HPDE6-E6E7 (cell line): ENCODE data around the gene SHROOM3.

Experiments used
- DNase-seq: peaks from one replicate; pipeline ENCODE4 v3.0.0; 2011; ENCODE audit warnings: missing footprints; ENCODE audit errors: extremely low spot score

SHROOM3 gene

DNA sequence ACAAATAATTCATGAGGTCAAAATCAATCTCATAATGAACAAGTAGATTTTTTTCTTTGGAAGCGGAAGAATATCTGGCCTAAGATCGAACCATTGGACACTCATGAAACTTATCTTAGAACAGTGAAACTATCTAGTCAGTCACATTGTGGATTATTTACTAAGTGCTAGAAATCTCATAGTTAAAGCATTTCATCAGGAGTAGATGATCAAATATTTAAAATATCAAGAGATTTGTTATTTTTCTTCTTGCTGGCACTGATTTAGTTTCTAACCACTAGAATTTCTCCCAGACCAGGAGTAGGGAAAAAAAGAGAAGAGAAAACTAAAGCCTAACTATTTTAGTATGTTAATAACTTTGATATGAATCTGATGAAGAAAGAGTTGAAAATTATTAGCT lies 105.5 kb downstream of the SHROOM3 start:
- no peak for DNase-seq

- DNase-seq: no peak
Measured at GRCh38 chr4:76543378-76543777, 108.3 kb downstream of the SHROOM3 start.

DNA sequence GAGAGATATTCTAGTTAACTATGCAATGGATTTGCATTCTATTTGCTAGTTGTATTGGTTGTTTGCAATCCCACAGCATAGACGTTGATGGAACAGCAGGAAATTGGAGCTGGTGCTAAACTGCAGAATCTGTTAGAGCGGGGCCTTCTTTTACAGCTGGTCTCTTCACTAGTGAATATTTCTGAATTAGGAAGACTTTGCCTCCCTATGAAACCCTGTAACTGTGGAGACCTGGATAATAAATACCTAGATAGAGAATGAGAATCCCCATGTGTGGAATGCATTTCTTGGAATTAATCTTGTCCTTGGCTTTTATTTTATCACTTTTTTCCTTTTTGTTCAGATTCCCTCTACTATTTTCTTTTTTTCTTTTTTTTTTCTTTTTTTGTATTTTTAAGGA lies 109.7 kb downstream of the SHROOM3 start:
- DNase-seq: no peak

DNA sequence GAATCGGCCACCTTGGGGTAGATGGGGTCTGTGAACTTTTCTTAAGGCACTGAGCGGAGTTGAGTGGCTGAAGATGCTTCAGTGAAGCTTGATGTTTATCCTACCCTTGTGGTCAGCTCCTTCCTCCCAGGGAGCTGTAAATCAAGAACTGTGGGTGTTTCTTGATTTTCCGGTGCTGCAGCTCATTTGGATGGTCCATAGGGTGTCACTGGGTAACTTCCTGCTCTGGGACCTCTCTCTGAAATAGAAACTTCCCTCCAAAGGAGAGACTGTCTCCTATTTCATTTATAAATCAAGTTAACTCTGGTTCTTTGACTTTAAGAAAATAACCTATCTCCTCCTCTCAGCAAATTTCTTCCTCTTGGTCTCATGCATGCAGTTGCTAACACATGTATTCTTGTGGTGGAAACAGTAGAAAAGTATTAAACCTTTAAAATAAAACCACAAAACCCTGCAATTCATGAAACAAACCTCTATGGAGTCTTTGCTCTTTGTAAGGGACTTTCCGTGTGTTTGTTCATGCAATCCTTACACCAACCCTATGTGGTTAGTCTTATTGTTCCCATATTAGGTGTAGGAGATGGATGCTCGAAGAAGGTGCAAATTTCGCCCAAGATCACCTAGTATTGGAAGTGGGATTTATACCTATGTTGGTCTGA lies 110.3 kb downstream of the SHROOM3 start:
- no peak for DNase-seq

DNA sequence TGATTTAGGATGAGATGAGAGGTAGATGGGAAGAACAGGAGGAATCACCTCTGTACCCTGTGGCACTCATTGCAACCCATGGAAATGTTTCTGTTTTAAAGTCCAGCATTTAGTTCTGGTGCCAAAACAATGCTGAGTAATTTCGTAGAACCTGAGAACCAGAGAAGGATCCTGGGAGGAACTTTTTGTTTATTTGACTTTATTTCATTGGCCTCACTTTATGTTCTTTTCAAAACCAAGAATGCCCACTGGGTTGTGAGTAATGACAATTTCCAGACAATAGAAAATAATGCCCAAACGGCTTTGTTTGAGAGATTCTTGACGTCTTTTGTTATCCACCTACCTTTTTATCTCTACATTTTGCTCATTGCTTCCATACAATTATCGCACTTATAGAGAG lies 111.3 kb downstream of the SHROOM3 start:
- DNase-seq: no peak

- peak; percentile 40 for DNase-seq
Measured at GRCh38 chr4:76546759-76547742, 112.0 kb downstream of the SHROOM3 start.

DNA sequence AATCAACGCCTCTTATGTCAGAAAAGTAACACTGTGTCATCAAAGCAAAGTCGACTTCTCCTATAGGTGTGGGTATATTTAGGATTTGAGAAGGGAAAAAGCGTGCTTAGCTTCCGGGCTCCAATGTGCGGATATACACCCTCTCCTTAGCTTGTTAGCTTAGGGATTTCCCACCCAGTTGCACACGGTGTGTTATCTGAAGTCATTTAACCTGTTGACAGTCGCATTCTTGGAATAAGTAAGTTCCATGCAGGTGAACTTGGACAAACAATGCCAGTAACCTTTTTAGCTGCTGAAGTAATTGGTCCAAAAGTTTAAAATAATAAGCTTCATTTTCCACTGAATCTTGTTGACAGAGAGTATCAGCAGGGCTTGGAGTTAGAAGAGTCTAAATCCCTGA lies 113.7 kb downstream of the SHROOM3 start:
- no peak for DNase-seq

- no peak for DNase-seq
Measured at GRCh38 chr4:76549765-76550164, 114.7 kb downstream of the SHROOM3 start.

- no peak for DNase-seq
Measured at GRCh38 chr4:76550966-76551780, 116.1 kb downstream of the SHROOM3 start.

GRCh38 chr4:76554630-76555029 lies 119.6 kb downstream of the SHROOM3 start:
- DNase-seq: no peak

- no peak for DNase-seq
Measured at GRCh38 chr4:76556452-76556851, 121.4 kb downstream of the SHROOM3 start.

DNA sequence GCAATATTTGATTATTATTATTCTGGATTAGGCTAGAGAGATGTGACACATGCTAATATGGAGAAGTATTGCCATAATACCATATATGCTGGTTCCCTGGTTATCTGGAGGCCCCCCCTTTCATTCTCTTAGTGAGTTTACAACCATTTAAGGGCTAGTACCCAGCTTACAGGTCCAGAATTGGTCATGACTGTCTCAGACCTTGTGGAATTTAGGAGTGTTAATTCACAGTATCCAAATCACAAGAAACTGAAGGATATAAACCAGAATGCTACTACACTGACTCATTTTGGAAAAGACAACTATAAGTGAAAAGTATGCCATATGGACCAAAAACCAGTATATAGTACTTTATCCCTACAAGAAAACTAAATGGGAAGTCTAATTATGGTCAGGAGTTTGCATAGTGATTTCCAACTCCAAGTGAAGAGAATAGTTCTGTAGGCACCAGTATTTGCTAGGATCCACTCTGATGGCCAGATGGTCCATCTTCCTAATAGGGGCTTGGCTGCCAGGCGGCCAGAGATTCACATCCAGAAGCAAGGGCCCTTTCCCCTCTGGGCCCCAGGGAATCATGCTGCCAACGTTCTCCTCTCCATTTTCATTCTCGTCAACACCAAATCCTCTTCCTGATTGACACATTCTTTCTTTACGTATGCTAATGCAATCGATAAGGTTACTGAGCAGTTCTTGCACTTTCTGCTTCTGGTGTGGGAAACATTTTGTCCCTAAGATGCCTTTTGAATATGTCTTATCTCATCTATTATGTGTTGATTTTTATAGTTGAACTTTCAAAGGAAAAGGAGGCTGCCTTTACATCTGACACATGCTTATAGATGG lies 123.6 kb downstream of the SHROOM3 start:
- no peak for DNase-seq

GRCh38 chr4:76559236-76560071 lies 124.4 kb downstream of the SHROOM3 start:
- DNase-seq: no peak

DNA sequence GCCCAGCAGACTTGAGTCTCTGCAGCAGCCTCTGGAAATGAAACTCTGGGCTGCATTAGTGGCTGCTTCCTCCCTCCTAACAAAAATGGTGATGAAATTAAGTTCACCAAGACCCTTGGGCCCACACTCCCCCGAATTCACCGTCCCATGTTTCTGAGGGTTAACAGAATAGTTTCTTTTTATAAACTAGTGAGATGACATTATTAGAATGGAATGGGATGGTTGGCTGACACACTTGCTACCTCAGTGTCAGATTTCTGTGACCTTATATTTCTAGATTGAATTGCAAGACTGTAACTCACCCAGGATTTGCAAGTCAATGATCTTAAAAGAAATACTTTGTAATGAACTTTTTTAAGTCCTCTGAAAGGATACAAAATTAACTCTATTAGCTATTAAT lies 127.1 kb downstream of the SHROOM3 start:
- DNase-seq: peak; percentile 28

DNA sequence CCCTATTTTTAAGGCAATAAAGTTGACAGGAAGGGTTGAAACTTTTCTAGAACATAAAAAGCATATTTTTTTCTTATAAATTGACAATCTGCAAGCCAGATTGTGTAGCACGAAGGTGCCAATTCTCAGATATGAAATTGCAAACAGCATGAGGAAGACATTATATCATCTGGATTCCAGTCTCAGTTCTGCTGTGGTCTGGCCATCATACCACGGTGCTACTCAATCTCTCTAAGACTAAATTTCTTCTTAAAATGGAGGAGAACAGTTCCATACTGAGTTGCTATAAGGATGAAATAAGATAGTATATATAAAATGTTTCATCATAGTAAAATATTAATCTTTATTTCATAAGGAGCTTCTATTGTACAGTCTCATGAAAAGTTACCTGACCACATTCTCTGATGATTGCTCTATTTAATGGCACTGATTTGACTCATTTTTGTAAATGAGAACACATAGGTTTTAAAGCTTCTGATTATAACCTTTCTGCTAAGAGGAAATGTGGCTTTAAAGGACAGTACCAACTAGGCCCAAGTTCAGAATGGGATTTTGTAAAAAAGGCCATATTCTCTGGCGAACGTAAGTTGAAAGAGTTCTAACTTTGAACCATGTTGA lies 127.9 kb downstream of the SHROOM3 start:
- DNase-seq: peak; percentile 21

- no peak for DNase-seq
Measured at GRCh38 chr4:76563454-76564122, 128.6 kb downstream of the SHROOM3 start.

DNA sequence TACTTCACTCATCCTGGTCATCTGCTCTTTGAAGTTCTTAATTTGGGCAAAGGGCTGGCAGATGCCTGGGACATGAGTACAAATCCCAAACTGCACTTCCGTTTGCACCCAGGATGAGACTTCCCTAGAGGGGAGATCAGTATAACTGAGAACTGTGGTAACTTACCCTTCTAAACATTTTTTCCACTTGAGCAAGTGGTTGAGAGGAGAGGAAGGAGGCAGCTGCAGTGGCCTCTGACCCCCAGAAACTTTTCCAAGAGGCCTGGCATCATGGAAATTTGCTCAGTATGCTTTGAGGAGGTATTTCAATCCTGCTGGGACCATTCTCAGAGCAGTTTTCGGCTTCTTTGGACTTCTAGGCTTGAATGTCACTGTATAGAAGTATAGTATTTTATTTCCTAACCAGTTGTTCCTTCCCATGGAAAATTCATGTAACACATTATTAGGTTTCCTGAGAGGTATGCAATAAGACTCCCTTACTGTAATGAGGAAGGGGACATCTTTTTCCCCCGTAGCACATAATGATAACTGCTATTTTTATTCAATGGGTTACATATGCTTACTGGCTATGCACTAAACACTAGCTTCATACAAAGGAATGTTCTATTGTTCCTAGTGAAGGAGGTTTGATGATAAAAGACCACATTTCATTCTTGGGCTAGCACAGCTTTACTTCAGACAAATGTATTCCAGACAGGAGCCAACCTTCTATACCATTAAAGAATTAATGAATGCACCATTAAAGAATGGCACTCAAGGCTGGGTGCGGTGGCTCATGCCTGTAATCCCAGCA lies 129.3 kb downstream of the SHROOM3 start:
- DNase-seq: no peak

GRCh38 chr4:76568262-76568661 lies 133.2 kb downstream of the SHROOM3 start:
- no peak for DNase-seq
